GM18519 (cell line): ENCODE results near the gene WDR54.
"Not testable (repeated sequence)": the region's sequence is repeated elsewhere in the genome, so short reads cannot be mapped to it uniquely, and the experiment has no call there.

ENCODE experiments used
- ATAC-seq: cut with Tn5 transposase; IDR thresholded peaks from one replicate; pipeline ENCODE4 v1.9.1; 2021; ENCODE audit warnings: mild to moderate bottlenecking, moderate library complexity; ENCODE audit not compliant: unreplicated experiment, low FRiP score

Gene WDR54

GRCh38 chr2:74450570-74451190, 29.1 kb downstream of the WDR54 start:
- ATAC-seq = no peak

- peak; percentile 57 for ATAC-seq
These were observed 33.4 kb downstream of the WDR54 start, which contains the start of gene INO80B for GRCh38 chr2:74454654-74455511. Gene INO80B (plus strand): TSS chr2:74455087. CDS start chr2:74455117, 30 bp downstream.

- ATAC-seq = no peak
These were observed 35.6 kb downstream of the WDR54 start for GRCh38 chr2:74457129-74457548.

GRCh38 chr2:74457549-74458131, 36.1 kb downstream of the WDR54 start:
- peak; percentile 4 for ATAC-seq

- peak; percentile 79 for ATAC-seq
These were observed 36.8 kb downstream of the WDR54 start, which contains the start of gene WBP1 for GRCh38 chr2:74458132-74458937. Gene WBP1 (plus strand): TSS chr2:74458438. CDS start chr2:74458603, 165 bp downstream.

GRCh38 chr2:74458938-74459363, 37.4 kb downstream of the WDR54 start:
- ATAC-seq = no peak

GRCh38 chr2:74459503-74460118, 38.1 kb downstream of the WDR54 start:
- not testable (repeated sequence) for ATAC-seq

- ATAC-seq = not testable (repeated sequence)
These were observed 38.7 kb downstream of the WDR54 start for GRCh38 chr2:74460187-74460586.

- ATAC-seq = no peak
These were observed 39.9 kb downstream of the WDR54 start for GRCh38 chr2:74461187-74462053.

GRCh38 chr2:74462054-74462785, 40.7 kb downstream of the WDR54 start:
- no peak for ATAC-seq

GRCh38 chr2:74462786-74463105, 41.2 kb downstream of the WDR54 start:
- no peak for ATAC-seq

- ATAC-seq = no peak
These were observed 42.9 kb downstream of the WDR54 start for GRCh38 chr2:74464406-74464805.

GRCh38 chr2:74470742-74471141, 49.2 kb downstream of the WDR54 start:
- not testable (repeated sequence) for ATAC-seq

GRCh38 chr2:74471332-74472065, 50.0 kb downstream of the WDR54 start:
- no peak for ATAC-seq

- peak; percentile 57 for ATAC-seq
These were observed 50.8 kb downstream of the WDR54 start, which contains the start of gene MRPL53 for GRCh38 chr2:74472086-74472944. Gene MRPL53 (minus strand): TSS chr2:74472680. CDS start chr2:74472660, 20 bp downstream.

- no peak for ATAC-seq
These were observed 51.4 kb downstream of the WDR54 start for GRCh38 chr2:74472945-74473258.

- ATAC-seq = no peak
These were observed 53.0 kb downstream of the WDR54 start for GRCh38 chr2:74474481-74474880.
